Hepatocyte (in vitro differentiated cells): ENCODE results near the gene SNAP29. TPM values are rescaled to one million over a fixed set of nuclear protein-coding genes. Genes with fewer than 3 reads are reported as not detected.
A peak's percentile ranks its signal among the peaks of the same experiment; 100 is the strongest.

ENCODE experiments used
- DNase-seq: peaks from one replicate; pipeline ENCODE4 v3.0.0-alpha.2; 2016; ENCODE audit warnings: low spot score
- H2AFZ ChIP-seq: fragments of 200-600 bp; sonication (generic); 2 replicates; pipeline ENCODE4 v1.6.0; 2016; ENCODE audit warnings: antibody characterized with exemption, mild to moderate bottlenecking
- H3K27ac ChIP-seq: fragments of 200-600 bp; sonication (generic); 2 replicates; pipeline ENCODE4 v1.5.1; 2016; ENCODE audit warnings: mild to moderate bottlenecking
- H3K27me3 ChIP-seq: fragments of 200-600 bp; sonication (generic); 2 replicates; pipeline ENCODE4 v1.6.1; 2016
- H3K36me3 ChIP-seq: fragments of 200-600 bp; sonication (generic); replicated peaks from 2 replicates; pipeline ENCODE4 v1.5.1; 2016; ENCODE audit warnings: low read depth; ENCODE audit not compliant: insufficient read depth
- H3K4me1 ChIP-seq: fragments of 200-600 bp; sonication (generic); 2 replicates; pipeline ENCODE4 v1.5.1; 2016; ENCODE audit warnings: mild to moderate bottlenecking, moderate library complexity; ENCODE audit not compliant: insufficient read depth
- H3K4me2 ChIP-seq: fragments of 200-600 bp; sonication (generic); 2 replicates; pipeline ENCODE4 v1.6.0; 2016
- H3K4me3 ChIP-seq: fragments of 200-600 bp; sonication (generic); 2 replicates; pipeline ENCODE4 v1.5.1; 2016; ENCODE audit warnings: mild to moderate bottlenecking
- H3K79me2 ChIP-seq: fragments of 200-600 bp; sonication (generic); 2 replicates; pipeline ENCODE4 v1.6.0; 2017; ENCODE audit warnings: mild to moderate bottlenecking
- H3K9me2 ChIP-seq: fragments of 200-600 bp; sonication (generic); replicated peaks from 2 replicates; pipeline ENCODE4 v1.6.0; 2017; ENCODE audit warnings: mild to moderate bottlenecking; ENCODE audit not compliant: insufficient read depth
- H3K9me3 ChIP-seq: fragments of 200-600 bp; sonication (generic); 2 replicates; pipeline ENCODE4 v1.5.1; 2016; ENCODE audit warnings: low read depth, mild to moderate bottlenecking
- H4K20me1 ChIP-seq: fragments of 200-600 bp; sonication (generic); 2 replicates; pipeline ENCODE4 v1.6.0; 2016; ENCODE audit warnings: mild to moderate bottlenecking; ENCODE audit not compliant: insufficient read depth, poor library complexity, severe bottlenecking
- EZH2 ChIP-seq: fragments of 200-600 bp; sonication (generic); IDR thresholded peaks from 2 replicates; pipeline ENCODE4 v1.6.1; 2016; ENCODE audit warnings: antibody characterized with exemption, mild to moderate bottlenecking, borderline replicate concordance
- EZH2phosphoT487 ChIP-seq: fragments of 200-600 bp; sonication (generic); IDR thresholded peaks from one replicate; pipeline ENCODE4 v1.6.1; 2018; ENCODE audit warnings: antibody characterized with exemption, mild to moderate bottlenecking, low read depth, moderate library complexity; ENCODE audit not compliant: unreplicated experiment, severe bottlenecking
- WGBS: methylation state at CpG from one replicate; pipeline ENCODE4 v1.1.6; 2016; ENCODE audit warnings: low lambda C conversion rate; ENCODE audit errors: missing lambda C conversion rate; 5-methylcytosine and 5-hydroxymethylcytosine counted together
- polyA plus RNA-seq: library from polyadenylated mRNA; unstranded; fragments of >200 nt; fragmentation: Nextera tagmentation; extraction: Ambion mirVana; gene quantifications from 2 replicates; pipeline ENCODE4 v1.2.1, GENCODE V29; 2016
- total RNA-seq: library from RNA; depleted of rRNA; stranded (reverse); fragments of >200 nt; gene quantifications from 2 replicates; pipeline ENCODE4 v1.2.3, GENCODE V29; 2014
- TF ChIP-seq, protein P1 (sequence below): fragments of 200-600 bp; sonication (generic); IDR thresholded peaks from 2 replicates; pipeline ENCODE4 v1.5.1; 2016; ENCODE audit warnings: antibody characterized with exemption, mild to moderate bottlenecking; ENCODE audit not compliant: poor library complexity

SNAP29 gene
- total and polyA plus RNA-seq, 2 experiments from 2014 or later: 14.5 to 41.0 TPM

DNA sequence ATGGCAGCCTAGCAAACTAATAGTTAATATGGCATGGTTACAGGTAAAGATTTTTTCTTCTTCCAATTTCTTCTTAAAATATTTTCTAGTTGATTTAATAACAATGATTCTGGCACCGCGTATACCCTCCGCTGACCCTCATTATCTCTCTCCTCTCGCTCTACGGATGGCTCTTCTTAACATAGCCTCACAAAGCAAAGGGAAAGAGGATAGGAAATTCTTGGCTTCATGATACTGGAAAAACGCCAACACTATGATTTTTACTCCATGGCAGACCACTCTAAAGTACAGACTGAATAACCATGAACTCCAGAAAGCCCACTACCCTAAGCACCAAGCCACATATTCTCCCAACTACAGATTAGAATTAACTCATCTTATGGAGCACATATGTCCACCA is 6.3 kb upstream of the SNAP29 start:
- no peak overlapping the region for H3K4me3 ChIP-seq
- no peaks in the 10 kb centered on the region for H3K9me3 ChIP-seq
- TF ChIP-seq EZH2: no peak
- TF ChIP-seq, protein P1, sequence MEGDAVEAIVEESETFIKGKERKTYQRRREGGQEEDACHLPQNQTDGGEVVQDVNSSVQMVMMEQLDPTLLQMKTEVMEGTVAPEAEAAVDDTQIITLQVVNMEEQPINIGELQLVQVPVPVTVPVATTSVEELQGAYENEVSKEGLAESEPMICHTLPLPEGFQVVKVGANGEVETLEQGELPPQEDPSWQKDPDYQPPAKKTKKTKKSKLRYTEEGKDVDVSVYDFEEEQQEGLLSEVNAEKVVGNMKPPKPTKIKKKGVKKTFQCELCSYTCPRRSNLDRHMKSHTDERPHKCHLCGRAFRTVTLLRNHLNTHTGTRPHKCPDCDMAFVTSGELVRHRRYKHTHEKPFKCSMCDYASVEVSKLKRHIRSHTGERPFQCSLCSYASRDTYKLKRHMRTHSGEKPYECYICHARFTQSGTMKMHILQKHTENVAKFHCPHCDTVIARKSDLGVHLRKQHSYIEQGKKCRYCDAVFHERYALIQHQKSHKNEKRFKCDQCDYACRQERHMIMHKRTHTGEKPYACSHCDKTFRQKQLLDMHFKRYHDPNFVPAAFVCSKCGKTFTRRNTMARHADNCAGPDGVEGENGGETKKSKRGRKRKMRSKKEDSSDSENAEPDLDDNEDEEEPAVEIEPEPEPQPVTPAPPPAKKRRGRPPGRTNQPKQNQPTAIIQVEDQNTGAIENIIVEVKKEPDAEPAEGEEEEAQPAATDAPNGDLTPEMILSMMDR: no peak
- no peak overlapping the region for H3K27ac ChIP-seq
- H3K4me1 ChIP-seq: peaks cover 16% of the 10 kb centered on the region
- no peak overlapping the region for H3K4me2 ChIP-seq
- no peak overlapping the region for H2AFZ ChIP-seq
- H4K20me1 ChIP-seq: peaks cover 64% of the 10 kb centered on the region
- no peak for DNase-seq
- H3K27me3 ChIP-seq: no peaks in the 10 kb centered on the region
- H3K36me3 ChIP-seq: no peaks in the 10 kb centered on the region
- 86% methylated on average over 6 of the region's 6 CpGs for WGBS
- peaks cover 99% of the 10 kb centered on the region for H3K79me2 ChIP-seq
- H3K9me2 ChIP-seq: no peaks in the 10 kb centered on the region

GRCh38 chr22:20853236-20853660 is 5.6 kb upstream of the SNAP29 start:
- no peak overlapping the region for H2AFZ ChIP-seq
- H3K36me3 ChIP-seq: no peaks in the 10 kb centered on the region
- H3K27me3 ChIP-seq: no peaks in the 10 kb centered on the region
- H3K4me1 ChIP-seq: peaks cover 17% of the 10 kb centered on the region
- H4K20me1 ChIP-seq: peaks cover 65% of the 10 kb centered on the region
- TF ChIP-seq, protein P1: no peak
- TF ChIP-seq EZH2phosphoT487 (no peak), EZH2 (no peak)
- H3K27ac ChIP-seq: no peak overlapping the region
- no peaks in the 10 kb centered on the region for H3K9me2 ChIP-seq
- H3K4me3 ChIP-seq: no peak overlapping the region
- H3K9me3 ChIP-seq: no peaks in the 10 kb centered on the region
- DNase-seq: no peak
- WGBS: 87% methylated on average over 3 of the region's 3 CpGs
- H3K4me2 ChIP-seq: no peak overlapping the region
- peaks cover 98% of the 10 kb centered on the region for H3K79me2 ChIP-seq

- Histone ChIP-seq H3K4me3 (peak overlapping the region; percentile 65), H3K9me2 (no peaks in the 10 kb centered on the region), H3K9me3 (no peaks in the 10 kb centered on the region), H3K27ac (peak overlapping the region; percentile 97), H3K27me3 (no peaks in the 10 kb centered on the region), H3K4me1 (peaks cover 26% of the 10 kb centered on the region), H3K36me3 (no peaks in the 10 kb centered on the region), H2AFZ (no peak overlapping the region), H3K79me2 (peaks cover 90% of the 10 kb centered on the region), H4K20me1 (peaks cover 39% of the 10 kb centered on the region), H3K4me2 (peak overlapping the region; percentile 95)
- no peak for DNase-seq
- WGBS: 51% methylated on average over 7 of the region's 7 CpGs
- TF ChIP-seq EZH2phosphoT487 (no peak), EZH2 (no peak)
- TF ChIP-seq, protein P1: no peak
Observed at GRCh38 chr22:20857247-20857643, 1.6 kb upstream of the SNAP29 start.
